Vagina (tissue), 2 donors: Measurements from ENCODE around the gene CYP4V2. TPM values are rescaled to one million over a fixed set of nuclear protein-coding genes. Genes with fewer than 3 reads are reported as not detected.

ENCODE experiments used
- DNase-seq, 2 donors: peaks; one replicate each; pipeline ENCODE4 v3.0.0-alpha.2; 2017; ENCODE audit errors: extremely low spot score in 2 of 2
- H3K27ac ChIP-seq: fragments of 200-600 bp; sonication (generic); one replicate; pipeline ENCODE4 v1.5.1; 2019
- H3K27me3 ChIP-seq: fragments of 200-600 bp; sonication (generic); one replicate; pipeline ENCODE4 v1.5.1; 2019
- H3K36me3 ChIP-seq, 2 donors: fragments of 200-600 bp; sonication (generic); one replicate each; pipeline ENCODE4 v1.5.1; 2017 to 2019
- H3K4me1 ChIP-seq: fragments of 200-600 bp; sonication (generic); one replicate; pipeline ENCODE4 v1.5.1; 2019
- H3K4me3 ChIP-seq, 2 donors: fragments of 200-600 bp; sonication (generic); 1 replicate in 1 of 2; 2 replicates in 1 of 2; pipeline ENCODE4 v1.5.1; 2016 to 2019
- H3K9me3 ChIP-seq: fragments of 200-600 bp; sonication (generic); one replicate; pipeline ENCODE4 v1.5.1; 2019
- POLR2A ChIP-seq, 2 donors: fragments of 450-650 bp; IDR thresholded peaks; one replicate each; pipeline ENCODE4 v1.6.1; 2017; ENCODE audit warnings: antibody characterized with exemption in 2 of 2, mild to moderate bottlenecking in 2 of 2, moderate library complexity in 2 of 2
- POLR2AphosphoS5 ChIP-seq, 2 donors: sonication (generic); formaldehyde crosslinking; IDR thresholded peaks; one replicate each; pipeline ENCODE4 v1.9.0; 2017; ENCODE audit warnings: antibody characterized with exemption in 2 of 2, mild to moderate bottlenecking in 2 of 2, low read depth in 1 of 2; ENCODE audit not compliant: insufficient read depth in 1 of 2
- intact Hi-C: fragments of 100-400 bp; cut with DNase I; formaldehyde crosslinking; loops from one replicate; pipeline ENCODE4 v1.15.1; 2023
- total RNA-seq: library from RNA; depleted of rRNA; stranded (reverse); fragments of >200 nt; gene quantifications from one replicate; pipeline ENCODE4 v1.2.3, GENCODE V29; 2016
- TF ChIP-seq, protein P1 (sequence below), 3 experiments: fragments of 450-650 bp in 2 of 3; fragments of 200-600 bp in 1 of 3; sonication (generic) in 1 of 3; IDR thresholded peaks; one replicate each; pipeline ENCODE4 v1.5.1; 2017 to 2019; ENCODE audit warnings: antibody characterized with exemption in 3 of 3, mild to moderate bottlenecking in 2 of 3, moderate library complexity in 2 of 3

CYP4V2 gene
- total RNA-seq, 1 donor from 2014 or later: 18.2 TPM

DNA sequence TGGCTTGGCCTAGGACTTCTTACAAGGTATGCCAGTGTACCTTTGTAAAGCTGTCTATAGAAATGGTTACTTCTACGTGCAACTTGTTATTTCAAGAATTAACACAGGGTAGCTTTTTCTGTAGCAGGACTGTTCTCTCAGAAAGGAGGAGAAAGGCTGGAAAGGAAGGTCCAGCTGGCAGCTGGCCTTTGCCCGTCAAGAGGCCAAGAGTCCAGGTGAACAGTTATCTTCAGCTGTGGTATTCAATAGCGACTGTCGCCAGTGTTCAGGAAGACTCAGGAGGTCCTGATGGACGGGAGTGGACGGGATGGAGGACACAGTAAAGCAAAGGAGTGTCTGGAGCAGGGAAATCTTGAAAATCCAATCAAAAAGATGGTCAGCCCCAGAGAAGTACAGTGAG, 4.7 kb downstream of the CYP4V2 start:
- TF ChIP-seq, protein P1, sequence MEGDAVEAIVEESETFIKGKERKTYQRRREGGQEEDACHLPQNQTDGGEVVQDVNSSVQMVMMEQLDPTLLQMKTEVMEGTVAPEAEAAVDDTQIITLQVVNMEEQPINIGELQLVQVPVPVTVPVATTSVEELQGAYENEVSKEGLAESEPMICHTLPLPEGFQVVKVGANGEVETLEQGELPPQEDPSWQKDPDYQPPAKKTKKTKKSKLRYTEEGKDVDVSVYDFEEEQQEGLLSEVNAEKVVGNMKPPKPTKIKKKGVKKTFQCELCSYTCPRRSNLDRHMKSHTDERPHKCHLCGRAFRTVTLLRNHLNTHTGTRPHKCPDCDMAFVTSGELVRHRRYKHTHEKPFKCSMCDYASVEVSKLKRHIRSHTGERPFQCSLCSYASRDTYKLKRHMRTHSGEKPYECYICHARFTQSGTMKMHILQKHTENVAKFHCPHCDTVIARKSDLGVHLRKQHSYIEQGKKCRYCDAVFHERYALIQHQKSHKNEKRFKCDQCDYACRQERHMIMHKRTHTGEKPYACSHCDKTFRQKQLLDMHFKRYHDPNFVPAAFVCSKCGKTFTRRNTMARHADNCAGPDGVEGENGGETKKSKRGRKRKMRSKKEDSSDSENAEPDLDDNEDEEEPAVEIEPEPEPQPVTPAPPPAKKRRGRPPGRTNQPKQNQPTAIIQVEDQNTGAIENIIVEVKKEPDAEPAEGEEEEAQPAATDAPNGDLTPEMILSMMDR (IDR thresholded peaks at IDR 0.05): no peak
- TF ChIP-seq POLR2A (IDR thresholded peaks at IDR 0.05): no peak
- TF ChIP-seq POLR2AphosphoS5 (IDR thresholded peaks at IDR 0.05; ENCODE audit: insufficient read depth in 1 of 2, low read depth in 1 of 2): no peak
- no peaks in the 10 kb centered on the region for H3K9me3 ChIP-seq
- H3K4me1 ChIP-seq: peaks cover 22% of the 10 kb centered on the region
- no peak overlapping the region for H3K4me3 ChIP-seq
- H3K27me3 ChIP-seq: no peaks in the 10 kb centered on the region
- DNase-seq: no peak
- H3K27ac ChIP-seq: no peak overlapping the region
- intact Hi-C loops: no loop called here
- H3K36me3 ChIP-seq: peaks cover 0 to 9% of the 10 kb centered on the region in 2 donors

DNA sequence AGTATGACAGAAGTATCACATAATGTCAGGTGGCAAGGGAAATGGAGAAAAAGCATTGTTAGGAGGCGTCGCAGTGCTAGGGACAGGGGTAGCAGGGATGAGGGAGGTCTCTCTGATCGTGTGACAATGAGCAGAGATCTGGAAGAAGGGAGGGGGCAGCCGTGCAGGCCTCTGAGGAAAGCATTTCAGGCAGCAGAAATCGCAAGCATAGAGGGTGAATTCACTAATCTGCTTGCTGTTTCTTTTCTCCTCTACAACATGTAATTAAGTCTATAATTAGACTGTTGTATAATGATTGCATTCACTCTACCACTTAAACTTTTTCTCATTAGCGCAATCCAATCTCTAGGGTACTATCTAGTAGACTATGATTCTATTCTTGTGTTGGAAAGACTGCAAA, 9.1 kb downstream of the CYP4V2 start:
- peaks cover 0 to 7% of the 10 kb centered on the region in 2 donors for H3K36me3 ChIP-seq
- intact Hi-C loops: no loop called here
- H3K4me3 ChIP-seq: no peak overlapping the region
- no peaks in the 10 kb centered on the region for H3K9me3 ChIP-seq
- H3K27ac ChIP-seq: no peak overlapping the region
- no peak for DNase-seq
- no peaks in the 10 kb centered on the region for H3K4me1 ChIP-seq
- TF ChIP-seq POLR2AphosphoS5 (IDR thresholded peaks at IDR 0.05; ENCODE audit: insufficient read depth in 1 of 2, low read depth in 1 of 2) (no peak), POLR2A (IDR thresholded peaks at IDR 0.05) (no peak)
- TF ChIP-seq, protein P1 (IDR thresholded peaks at IDR 0.05): no peak
- no peaks in the 10 kb centered on the region for H3K27me3 ChIP-seq

DNA sequence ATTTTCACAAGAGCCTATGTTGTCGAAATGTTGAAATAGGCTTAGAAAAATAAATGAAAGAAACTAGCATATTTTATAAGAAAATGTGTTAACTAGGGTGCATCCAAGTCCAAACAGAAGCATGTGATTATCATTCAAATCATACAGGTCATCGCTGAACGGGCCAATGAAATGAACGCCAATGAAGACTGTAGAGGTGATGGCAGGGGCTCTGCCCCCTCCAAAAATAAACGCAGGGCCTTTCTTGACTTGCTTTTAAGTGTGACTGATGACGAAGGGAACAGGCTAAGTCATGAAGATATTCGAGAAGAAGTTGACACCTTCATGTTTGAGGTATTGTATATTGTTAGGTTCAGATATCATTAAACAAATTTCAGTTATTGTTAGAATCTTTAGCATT, 9.6 kb downstream of the CYP4V2 start:
- Histone ChIP-seq H3K27ac (no peak overlapping the region), H3K27me3 (no peaks in the 10 kb centered on the region), H3K4me1 (no peaks in the 10 kb centered on the region), H3K4me3 (no peak overlapping the region), H3K9me3 (no peaks in the 10 kb centered on the region), H3K36me3 (peaks cover 0 to 6% of the 10 kb centered on the region in 2 donors)
- TF ChIP-seq POLR2AphosphoS5 (IDR thresholded peaks at IDR 0.05; ENCODE audit: insufficient read depth in 1 of 2, low read depth in 1 of 2) (no peak), POLR2A (IDR thresholded peaks at IDR 0.05) (no peak)
- TF ChIP-seq, protein P1 (IDR thresholded peaks at IDR 0.05): no peak
- intact Hi-C loops: no loop called here
- no peak for DNase-seq

DNA sequence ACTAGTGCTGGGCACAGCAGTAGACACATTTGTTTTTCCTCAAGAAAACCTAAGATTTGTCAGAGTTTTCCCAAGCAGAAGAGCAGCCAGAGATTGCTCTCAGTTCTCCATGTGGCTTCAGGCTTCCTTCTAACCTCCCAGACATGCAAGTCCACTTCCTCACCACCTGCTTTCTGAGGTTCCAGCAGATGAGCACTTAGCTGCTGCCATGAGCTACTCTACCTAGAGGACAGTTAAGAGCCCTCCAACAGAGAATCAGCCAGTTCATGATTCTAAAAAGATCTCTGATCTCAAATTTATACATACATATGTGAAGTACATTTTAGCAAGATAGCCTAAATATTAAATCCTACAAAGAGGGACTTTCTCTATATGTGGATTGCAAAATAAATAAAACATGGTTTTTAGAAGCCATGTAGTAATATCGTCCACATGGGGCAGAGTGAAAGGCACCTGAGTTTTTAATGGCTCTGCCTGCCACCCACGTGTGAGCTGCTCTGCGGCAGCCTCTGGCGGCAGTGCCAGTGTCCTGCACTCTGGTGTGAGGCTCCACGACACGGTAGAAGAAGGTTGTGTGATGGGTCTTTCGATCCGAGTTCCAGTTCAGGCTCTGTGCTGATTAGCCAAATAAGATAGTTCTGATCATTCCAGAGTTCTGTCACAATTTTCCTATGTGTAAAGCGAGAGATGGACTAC, 10.3 kb downstream of the CYP4V2 start:
- H3K4me1 ChIP-seq: no peaks in the 10 kb centered on the region
- no peak overlapping the region for H3K27ac ChIP-seq
- intact Hi-C loops: no loop called here
- H3K27me3 ChIP-seq: no peaks in the 10 kb centered on the region
- peaks cover 0 to 5% of the 10 kb centered on the region in 2 donors for H3K36me3 ChIP-seq
- no peak for DNase-seq
- no peak overlapping the region for H3K4me3 ChIP-seq
- TF ChIP-seq, protein P1 (IDR thresholded peaks at IDR 0.05): peak in 1 of 3 experiments; percentile 42
- TF ChIP-seq POLR2AphosphoS5 (IDR thresholded peaks at IDR 0.05; ENCODE audit: insufficient read depth in 1 of 2, low read depth in 1 of 2): no peak
- no peaks in the 10 kb centered on the region for H3K9me3 ChIP-seq

DNA sequence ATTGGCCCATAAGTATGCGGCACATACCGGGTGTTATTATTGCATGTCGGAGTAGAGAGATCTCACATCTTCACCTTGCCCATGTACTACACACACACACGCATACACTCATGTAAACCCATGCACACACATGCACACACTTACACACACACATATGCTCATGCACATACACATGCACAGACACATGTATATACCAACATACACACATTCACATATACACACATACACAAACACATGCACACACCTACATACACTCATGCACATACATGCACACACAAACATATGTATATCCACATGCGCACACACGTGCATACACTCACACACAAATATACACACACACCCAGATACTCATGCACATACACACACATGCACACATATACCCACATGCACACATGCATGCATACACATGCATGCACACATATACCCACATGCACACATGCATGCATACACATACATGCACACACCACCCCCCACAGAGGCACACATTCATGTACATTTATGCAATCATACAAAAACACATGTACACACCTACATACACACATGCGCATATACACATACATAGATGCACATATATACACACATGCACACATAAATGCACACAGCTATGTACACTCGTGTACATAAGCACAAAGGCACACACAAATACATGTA, 11.2 kb downstream of the CYP4V2 start:
- no peaks in the 10 kb centered on the region for H3K4me1 ChIP-seq
- no peaks in the 10 kb centered on the region for H3K9me3 ChIP-seq
- intact Hi-C loops: no loop called here
- DNase-seq: no peak
- TF ChIP-seq POLR2AphosphoS5 (IDR thresholded peaks at IDR 0.05; ENCODE audit: insufficient read depth in 1 of 2, low read depth in 1 of 2) (no peak), POLR2A (IDR thresholded peaks at IDR 0.05) (no peak)
- TF ChIP-seq, protein P1 (IDR thresholded peaks at IDR 0.05): no peak
- H3K36me3 ChIP-seq: no peaks in the 10 kb centered on the region
- no peaks in the 10 kb centered on the region for H3K27me3 ChIP-seq
- H3K27ac ChIP-seq: no peak overlapping the region
- H3K4me3 ChIP-seq: no peak overlapping the region
